H7 (cell line): ENCODE measurements around the gene OGA. TPM values are rescaled to one million over a fixed set of nuclear protein-coding genes. Genes with fewer than 3 reads are reported as not detected.

Source experiments
- DNase-seq: peaks from one replicate; pipeline ENCODE4 v3.0.0; 2012
- H3K27me3 ChIP-seq: 2 replicates; pipeline ENCODE4 v1.6.0; 2011; ENCODE audit warnings: mild to moderate bottlenecking, low read length; ENCODE audit not compliant: control insufficient read depth, insufficient read depth
- H3K36me3 ChIP-seq: replicated peaks from 2 replicates; pipeline ENCODE4 v1.5.1; 2011; ENCODE audit warnings: low read length; ENCODE audit not compliant: control insufficient read depth, insufficient read depth
- H3K4me3 ChIP-seq: 2 replicates; pipeline ENCODE4 v1.5.1; 2011; ENCODE audit warnings: low read depth, mild to moderate bottlenecking, control low read depth, low read length, moderate library complexity; ENCODE audit not compliant: insufficient read depth
- total RNA-seq: library from RNA; depleted of rRNA; stranded (reverse); fragments of >200 nt; shearing (Covaris generic); gene quantifications from 2 replicates; pipeline ENCODE4 v1.2.3, GENCODE V29; 2014

Gene OGA
- total RNA-seq, 1 experiment from 2014 or later: 56.3 TPM

- Histone ChIP-seq H3K36me3 (no peaks in the 10 kb centered on the region), H3K4me3 (peak overlapping the region; percentile 33), H3K27me3 (no peaks in the 10 kb centered on the region; the same call in 1 of the 2 replicates)
- DNase-seq: peak; percentile 44
These were observed 10.7 kb upstream of the OGA start for GRCh38 chr10:101828766-101829551.

- no peak for DNase-seq
- H3K27me3 ChIP-seq: no peaks in the 10 kb centered on the region; the same call in 1 of the 2 replicates
- H3K4me3 ChIP-seq: no peak overlapping the region
- no peaks in the 10 kb centered on the region for H3K36me3 ChIP-seq
These were observed 9.8 kb upstream of the OGA start for GRCh38 chr10:101827919-101828600.

DNA sequence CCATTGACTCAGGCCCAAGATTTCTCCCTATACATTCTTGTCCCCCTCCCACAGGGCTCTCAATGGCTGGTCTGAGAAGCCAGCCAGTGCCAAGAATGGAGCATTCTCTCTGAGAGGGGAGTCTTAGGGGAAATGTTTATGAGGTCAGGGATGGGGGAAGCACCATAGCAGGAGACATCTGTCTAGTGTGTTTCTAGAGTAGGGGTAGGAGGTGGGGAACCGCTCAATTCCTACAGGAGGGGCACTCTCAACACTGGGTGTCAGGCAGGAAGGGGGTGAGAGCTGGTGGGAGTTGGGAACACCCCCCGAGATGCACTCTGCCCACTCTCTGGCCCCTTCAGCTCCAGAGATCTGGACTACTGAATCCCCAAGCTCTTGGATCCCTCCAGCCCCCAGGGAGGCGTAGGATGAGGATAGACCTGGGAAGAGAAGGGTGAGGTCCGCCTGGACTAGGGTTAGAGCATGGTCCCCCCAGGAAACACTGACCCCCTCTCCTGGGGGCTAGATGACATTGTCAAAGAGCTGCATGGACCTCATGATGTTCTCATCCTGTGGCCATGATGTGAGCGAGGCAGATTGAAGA, 8.7 kb upstream of the OGA start:
- Histone ChIP-seq H3K4me3 (no peak overlapping the region), H3K36me3 (no peaks in the 10 kb centered on the region), H3K27me3 (no peaks in the 10 kb centered on the region; the same call in 1 of the 2 replicates)
- no peak for DNase-seq

DNA sequence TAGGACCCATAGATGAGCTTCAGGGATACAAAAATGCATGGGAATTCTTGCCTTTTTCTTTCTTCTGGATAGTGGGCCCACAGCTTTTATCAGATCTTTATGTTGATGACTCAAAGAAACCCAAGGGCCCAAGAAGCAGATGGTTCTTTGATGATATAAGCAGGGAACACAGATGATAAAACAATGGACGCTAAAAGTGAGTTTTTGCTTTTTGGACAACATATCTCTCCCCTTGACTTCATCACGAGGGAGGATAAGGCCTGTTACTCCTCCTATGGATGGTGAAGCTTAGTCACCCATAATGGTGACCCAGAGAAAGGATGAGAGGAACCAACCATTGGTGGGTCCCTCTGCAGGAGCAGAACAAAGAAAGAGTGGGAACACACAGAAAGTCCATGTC, 6.5 kb upstream of the OGA start:
- no peaks in the 10 kb centered on the region; the same call in 1 of the 2 replicates for H3K27me3 ChIP-seq
- no peak overlapping the region for H3K4me3 ChIP-seq
- no peak for DNase-seq
- H3K36me3 ChIP-seq: no peaks in the 10 kb centered on the region

DNA sequence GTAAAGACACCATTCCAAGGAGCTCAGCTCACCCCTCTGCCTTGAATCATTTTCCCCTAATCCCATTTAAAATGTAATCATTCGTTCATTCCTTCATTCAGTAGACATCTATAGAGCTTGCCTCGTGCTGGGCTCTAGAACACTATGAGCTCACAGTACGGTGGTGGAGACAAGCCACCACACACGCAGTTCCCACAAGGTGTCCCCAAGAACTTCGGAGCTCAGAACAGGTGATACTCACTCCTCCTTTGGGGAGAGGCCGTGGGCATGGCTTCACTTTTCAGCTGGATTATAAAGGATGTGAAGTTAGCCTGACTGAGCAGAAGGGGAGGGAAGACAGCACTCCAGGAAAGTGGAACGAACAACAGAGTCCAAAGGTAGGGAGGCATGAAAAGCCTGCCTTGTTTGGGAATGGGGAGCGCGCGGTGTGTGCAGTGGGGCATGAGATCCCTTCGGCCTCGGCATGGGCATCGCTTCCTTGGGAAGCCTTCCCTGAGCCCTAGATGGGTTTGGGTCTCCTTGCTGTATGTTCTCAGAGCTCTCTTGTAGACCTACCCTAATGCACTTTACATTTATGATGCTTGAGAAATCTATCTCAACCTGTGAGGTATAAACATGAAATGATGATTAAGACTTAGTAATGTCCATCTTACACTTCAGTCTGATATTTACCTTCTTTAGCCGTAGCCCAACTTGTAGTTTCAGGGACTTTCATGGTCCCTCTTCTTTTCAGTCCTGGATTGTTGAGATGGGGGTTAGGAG, 809 bp upstream of the OGA start:
- Histone ChIP-seq H3K27me3 (no peaks in the 10 kb centered on the region), H3K4me3 (peak overlapping the region; percentile 44), H3K36me3 (no peaks in the 10 kb centered on the region)
- DNase-seq: peak; percentile 63

- Histone ChIP-seq H3K4me3 (peak overlapping the region; percentile 100), H3K27me3 (no peaks in the 10 kb centered on the region), H3K36me3 (no peaks in the 10 kb centered on the region)
- DNase-seq: peak; percentile 74
These were observed 716 bp downstream of the OGA start for GRCh38 chr10:101817337-101818118.

- Histone ChIP-seq H3K27me3 (no peaks in the 10 kb centered on the region), H3K4me3 (peak overlapping the region; percentile 100), H3K36me3 (no peaks in the 10 kb centered on the region)
- DNase-seq: no peak
These were observed 1.3 kb downstream of the OGA start for GRCh38 chr10:101816913-101817336.

DNA sequence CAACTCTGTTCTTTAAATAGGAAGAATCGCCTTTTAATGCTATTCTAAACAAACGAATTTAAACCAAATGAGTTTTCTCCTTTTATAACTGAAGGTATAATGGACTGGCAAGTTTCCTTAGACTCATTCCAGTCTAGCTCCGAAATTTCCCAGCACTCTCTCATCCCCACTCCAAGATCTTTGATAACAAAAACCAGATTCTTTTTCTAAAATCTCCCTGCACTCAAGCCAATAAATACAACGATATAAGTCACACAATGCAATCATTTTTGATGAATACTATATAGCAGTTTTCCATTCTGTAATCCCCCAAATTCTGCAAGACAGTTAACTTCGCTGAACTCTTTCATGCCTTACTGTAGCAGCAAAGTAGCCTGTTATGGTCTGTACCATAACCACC, 1.9 kb downstream of the OGA start:
- Histone ChIP-seq H3K36me3 (no peaks in the 10 kb centered on the region; the same call in 1 of the 2 replicates), H3K4me3 (peak overlapping the region; percentile 100), H3K27me3 (no peaks in the 10 kb centered on the region)
- no peak for DNase-seq

DNA sequence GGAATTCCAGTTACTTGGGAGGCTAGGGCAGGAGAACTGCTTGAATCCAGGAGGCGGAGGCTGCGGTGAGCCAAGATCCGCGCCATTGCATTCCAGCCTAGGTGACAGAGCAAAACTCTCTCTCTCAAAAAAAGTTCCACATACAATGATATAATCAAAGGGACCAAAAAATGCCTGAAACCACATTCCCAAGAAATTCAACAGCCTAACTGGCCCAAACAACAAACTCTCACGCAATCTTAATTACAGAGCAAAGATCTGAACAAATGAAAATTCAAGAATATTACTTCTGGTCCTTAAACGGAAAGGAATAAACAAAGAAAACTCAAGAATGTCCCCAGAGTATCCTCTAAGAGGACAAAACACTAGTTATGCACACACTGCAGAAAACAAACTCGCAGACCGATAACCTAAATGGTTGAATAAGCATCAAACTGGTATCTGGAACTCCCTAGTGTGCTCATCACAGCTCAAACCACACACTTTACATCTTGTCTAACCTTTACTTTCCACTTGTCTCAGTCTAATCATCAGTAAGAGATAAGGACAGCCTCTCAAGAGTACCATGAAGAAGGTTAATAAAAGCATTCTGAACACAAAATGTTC, 3.7 kb downstream of the OGA start:
- Histone ChIP-seq H3K4me3 (no peak overlapping the region; the same call in 1 of the 2 replicates), H3K36me3 (no peaks in the 10 kb centered on the region; the same call in 1 of the 2 replicates), H3K27me3 (no peaks in the 10 kb centered on the region)
- no peak for DNase-seq

GRCh38 chr10:101812606-101813005, 5.6 kb downstream of the OGA start:
- Histone ChIP-seq H3K36me3 (peaks cover 2% of the 10 kb centered on the region), H3K4me3 (no peak overlapping the region), H3K27me3 (no peaks in the 10 kb centered on the region)
- DNase-seq: no peak

- no peak overlapping the region for H3K4me3 ChIP-seq
- peaks cover 22% of the 10 kb centered on the region for H3K36me3 ChIP-seq
- DNase-seq: no peak
- no peaks in the 10 kb centered on the region for H3K27me3 ChIP-seq
These were observed 11.1 kb downstream of the OGA start for GRCh38 chr10:101807158-101807557.

DNA sequence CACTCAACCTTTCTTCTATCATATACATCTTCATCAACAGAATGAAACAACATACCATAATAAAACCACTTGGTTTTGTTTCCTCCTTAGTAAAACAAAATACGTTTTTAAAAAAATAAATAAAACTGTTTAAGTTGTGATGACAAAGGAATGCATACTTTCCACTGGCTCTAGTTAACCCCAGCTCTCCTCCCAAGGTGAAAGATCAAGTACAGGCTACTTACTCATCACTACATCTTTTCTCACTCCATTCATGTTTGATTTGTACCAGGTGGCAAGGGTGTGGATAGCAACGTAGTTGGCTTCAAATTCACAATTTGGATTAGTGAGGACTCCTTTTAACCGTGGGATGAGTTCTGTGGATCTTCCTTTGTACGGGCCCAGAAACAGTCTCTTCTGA, 14.7 kb downstream of the OGA start:
- peaks cover 38% of the 10 kb centered on the region for H3K36me3 ChIP-seq
- no peak for DNase-seq
- H3K27me3 ChIP-seq: no peaks in the 10 kb centered on the region
- H3K4me3 ChIP-seq: no peak overlapping the region

- no peak for DNase-seq
- H3K36me3 ChIP-seq: peaks cover 39% of the 10 kb centered on the region
- H3K4me3 ChIP-seq: no peak overlapping the region
- no peaks in the 10 kb centered on the region for H3K27me3 ChIP-seq
These were observed 20.7 kb downstream of the OGA start for GRCh38 chr10:101797403-101798059.
